MM.1S (cell line): Measurements from ENCODE around the gene ZP1.

Experiments
- DNase-seq: peaks from one replicate; pipeline ENCODE4 v3.0.0-alpha.2; 2015
- H2AFZ ChIP-seq: fragments of 300-600 bp; sonication (generic); 2 replicates; pipeline ENCODE4 v1.6.0; 2016; ENCODE audit warnings: antibody characterized with exemption, low read length
- H3F3A ChIP-seq: fragments of 300-600 bp; sonication (generic); 2 replicates; pipeline ENCODE4 v1.6.1; 2016; ENCODE audit warnings: mild to moderate bottlenecking, antibody characterized with exemption, low read length, moderate library complexity, mixed read lengths; ENCODE audit not compliant: insufficient read depth
- H3K27ac ChIP-seq: fragments of 300-600 bp; sonication (generic); 2 replicates; pipeline ENCODE4 v1.5.1; 2016; ENCODE audit warnings: mild to moderate bottlenecking, low read length
- H3K27me3 ChIP-seq: fragments of 300-600 bp; sonication (generic); replicated peaks from 2 replicates; pipeline ENCODE4 v1.6.0; 2016; ENCODE audit warnings: low read length; ENCODE audit not compliant: insufficient read depth
- H3K36me3 ChIP-seq: fragments of 300-600 bp; sonication (generic); replicated peaks from 2 replicates; pipeline ENCODE4 v1.6.1; 2016; ENCODE audit warnings: mild to moderate bottlenecking, low read length, mixed read lengths; ENCODE audit not compliant: insufficient read depth
- H3K4me1 ChIP-seq: fragments of 300-600 bp; sonication (generic); 2 replicates; pipeline ENCODE4 v1.6.1; 2016; ENCODE audit warnings: low read length, mixed read lengths
- H3K4me2 ChIP-seq: fragments of 300-600 bp; sonication (generic); 2 replicates; pipeline ENCODE4 v1.6.0; 2016; ENCODE audit warnings: low read depth, low read length
- H3K4me3 ChIP-seq: fragments of 300-600 bp; sonication (generic); 2 replicates; pipeline ENCODE4 v1.5.1; 2016; ENCODE audit warnings: low read length, mixed read lengths
- H3K79me2 ChIP-seq: fragments of 300-600 bp; sonication (generic); 2 replicates; pipeline ENCODE4 v1.6.1; 2016; ENCODE audit warnings: mixed run types, low read length, mixed read lengths
- H3K9ac ChIP-seq: fragments of 300-600 bp; sonication (generic); 2 replicates; pipeline ENCODE4 v1.6.1; 2016; ENCODE audit warnings: low read length, mixed read lengths
- H3K9me2 ChIP-seq: fragments of 300-600 bp; sonication (generic); replicated peaks from 2 replicates; pipeline ENCODE4 v1.6.1; 2016; ENCODE audit warnings: mild to moderate bottlenecking, low read length, mixed read lengths; ENCODE audit not compliant: insufficient read depth
- H3K9me3 ChIP-seq: fragments of 300-600 bp; sonication (generic); replicated peaks from 2 replicates; pipeline ENCODE4 v1.6.1; 2016; ENCODE audit warnings: mild to moderate bottlenecking, low read length, mixed read lengths; ENCODE audit not compliant: insufficient read depth
- H4K20me1 ChIP-seq: fragments of 300-600 bp; sonication (generic); 2 replicates; pipeline ENCODE4 v1.6.1; 2016; ENCODE audit warnings: mild to moderate bottlenecking, low read length, moderate library complexity, mixed read lengths; ENCODE audit not compliant: insufficient read depth
- CTCF ChIP-seq: fragments of 300-600 bp; sonication (generic); IDR thresholded peaks from 2 replicates; pipeline ENCODE4 v1.5.1; 2016; ENCODE audit warnings: antibody characterized with exemption, low read length, mixed read lengths
- EZH2 ChIP-seq: fragments of 300-600 bp; sonication (generic); optimal IDR thresholded peaks from 2 replicates; pipeline ENCODE3; 2017; ENCODE audit warnings: low read depth, mild to moderate bottlenecking, antibody characterized with exemption, low read length, mixed read lengths
- EZH2phosphoT487 ChIP-seq: fragments of 300-600 bp; sonication (generic); IDR thresholded peaks from 2 replicates; pipeline ENCODE4 v1.6.1; 2018; ENCODE audit warnings: antibody characterized with exemption, low read length

ZP1 gene

GRCh38 chr11:60844045-60844869 lies 23.1 kb upstream of the ZP1 start:
- no peaks in the 10 kb centered on the region for H3K9me3 ChIP-seq
- H2AFZ ChIP-seq, result no peak overlapping the region
- H3K27me3 ChIP-seq, result no peaks in the 10 kb centered on the region
- no peaks in the 10 kb centered on the region for H3K9me2 ChIP-seq
- H4K20me1 ChIP-seq, result no peaks in the 10 kb centered on the region
- peak overlapping the region; percentile 92 for H3K4me3 ChIP-seq
- peaks cover 22% of the 10 kb centered on the region for H3F3A ChIP-seq
- DNase-seq, result no peak
- H3K79me2 ChIP-seq, result peaks cover 77% of the 10 kb centered on the region
- H3K27ac ChIP-seq, result peak overlapping the region; percentile 94; the same call in 1 of the 2 replicates
- peaks cover 34% of the 10 kb centered on the region for H3K4me1 ChIP-seq
- peaks cover 19% of the 10 kb centered on the region for H3K36me3 ChIP-seq
- H3K9ac ChIP-seq, result peak overlapping the region; percentile 97
- H3K4me2 ChIP-seq, result peak overlapping the region; percentile 94
- no peak for TF ChIP-seq EZH2
- TF ChIP-seq EZH2phosphoT487, result no peak
- TF ChIP-seq CTCF, result no peak

- TF ChIP-seq CTCF (no peak), EZH2phosphoT487 (no peak), EZH2 (no peak)
- Histone ChIP-seq H3K9me2 (no peaks in the 10 kb centered on the region), H3K9me3 (no peaks in the 10 kb centered on the region), H3K4me1 (peaks cover 28% of the 10 kb centered on the region), H4K20me1 (no peaks in the 10 kb centered on the region), H3K79me2 (peaks cover 82% of the 10 kb centered on the region), H3K27ac (peak overlapping the region; percentile 18; the same call in 1 of the 2 replicates), H3K36me3 (peaks cover 23% of the 10 kb centered on the region), H3K4me3 (peak overlapping the region; percentile 92), H3K4me2 (peak overlapping the region; percentile 94), H2AFZ (no peak overlapping the region), H3K27me3 (no peaks in the 10 kb centered on the region), H3F3A (peaks cover 22% of the 10 kb centered on the region), H3K9ac (peak overlapping the region; percentile 97)
- no peak for DNase-seq
Measured at GRCh38 chr11:60844870-60845221, 22.5 kb upstream of the ZP1 start.

- TF ChIP-seq CTCF (no peak), EZH2phosphoT487 (no peak), EZH2 (no peak)
- Histone ChIP-seq H2AFZ (no peak overlapping the region), H3K9me2 (no peaks in the 10 kb centered on the region), H3K4me3 (peak overlapping the region; percentile 92), H4K20me1 (no peaks in the 10 kb centered on the region), H3K9ac (peak overlapping the region; percentile 97), H3K9me3 (no peaks in the 10 kb centered on the region), H3F3A (peaks cover 23% of the 10 kb centered on the region), H3K36me3 (peaks cover 27% of the 10 kb centered on the region), H3K79me2 (peaks cover 84% of the 10 kb centered on the region), H3K4me1 (peaks cover 24% of the 10 kb centered on the region), H3K4me2 (peak overlapping the region; percentile 94), H3K27ac (peak overlapping the region; percentile 18; the same call in 1 of the 2 replicates), H3K27me3 (no peaks in the 10 kb centered on the region)
- DNase-seq, result no peak
Measured at GRCh38 chr11:60845338-60845737, 22.0 kb upstream of the ZP1 start.
